Caco-2 (cell line): ENCODE data around the gene AGO3. TPM values are rescaled to one million over a fixed set of nuclear protein-coding genes. Genes with fewer than 3 reads are reported as not detected.

Experiments
- BruUV-seq: library from RNA; stranded (reverse); fragments of 400-500 nt; replicated peaks from 2 replicates; lab custom pipeline; 2021; lab: Mats Ljungman, UMichigan
- CTCF ChIA-PET: fragments of 300-600 bp; sonication (Branson Sonifier 250); formaldehyde crosslinking; loops from one replicate; lab custom pipeline; 2022; ENCODE audit warnings: antibody characterized with exemption; lab: Charles Lee
- POLR2A ChIA-PET: fragments of 300-600 bp; sonication (Branson Sonifier 250); formaldehyde crosslinking; loops from one replicate; lab custom pipeline; 2022; ENCODE audit warnings: antibody characterized with exemption; lab: Charles Lee
- DNase-seq, 2 experiments: peaks; one replicate each; pipeline versions ENCODE4 v3.0.0 to v3.0.0-alpha.2; 2020 to 2022
- H3K27me3 ChIP-seq: replicated peaks from 2 replicates; pipeline ENCODE4 v1.6.0; 2011; ENCODE audit warnings: low read length; ENCODE audit not compliant: control insufficient read depth, insufficient read depth
- H3K36me3 ChIP-seq: 2 replicates; pipeline ENCODE4 v1.5.1; 2011; ENCODE audit warnings: low read length; ENCODE audit not compliant: control insufficient read depth, insufficient read depth
- H3K4me1 ChIP-seq: fragments of 250-450 bp; sonication (Bioruptor Pico); 2 replicates; pipeline ENCODE4 v1.5.1; 2020; ENCODE audit warnings: mild to moderate bottlenecking
- H3K4me3 ChIP-seq: 2 replicates; pipeline ENCODE4 v1.5.1; 2011; ENCODE audit warnings: low read depth, mild to moderate bottlenecking, control low read depth, low read length
- H3K9me3 ChIP-seq: fragments of 250-450 bp; sonication (Bioruptor Pico); 2 replicates; pipeline ENCODE4 v1.5.1; 2020; ENCODE audit warnings: mild to moderate bottlenecking, moderate library complexity
- H3K27ac Mint-ChIP-seq: one replicate; pipeline ENCODE4 v1.8.0; 2022; ENCODE audit warnings: mixed read lengths; ENCODE audit not compliant: unreplicated experiment
- H3K27me3 Mint-ChIP-seq: one replicate; pipeline ENCODE4 v1.8.0; 2022; ENCODE audit warnings: mixed read lengths; ENCODE audit not compliant: insufficient read depth, unreplicated experiment
- H3K36me3 Mint-ChIP-seq: one replicate; pipeline ENCODE4 v1.8.0; 2022; ENCODE audit warnings: mild to moderate bottlenecking, mixed read lengths; ENCODE audit not compliant: insufficient read depth, unreplicated experiment
- H3K4me1 Mint-ChIP-seq: one replicate; pipeline ENCODE4 v1.8.0; 2022; ENCODE audit warnings: low read depth, mixed read lengths; ENCODE audit not compliant: unreplicated experiment
- H3K4me3 Mint-ChIP-seq: one replicate; pipeline ENCODE4 v1.8.0; 2022; ENCODE audit warnings: mild to moderate bottlenecking, moderate library complexity, mixed read lengths; ENCODE audit not compliant: unreplicated experiment
- H3K9me3 Mint-ChIP-seq: one replicate; pipeline ENCODE4 v1.8.0; 2022; ENCODE audit warnings: mixed read lengths; ENCODE audit not compliant: unreplicated experiment
- CTCF ChIP-seq, 2 experiments: fragments of 200-600 bp in 1 of 2; IDR thresholded peaks; 1 replicate in 1 of 2; 2 replicates in 1 of 2; pipeline versions ENCODE4 v1.5.1 to v1.8.0; 2011 to 2022; ENCODE audit warnings: antibody characterized with exemption in 1 of 2, control low read depth in 1 of 2, inconsistent platforms in 1 of 2, low read depth in 1 of 2, low read length in 1 of 2, mild to moderate bottlenecking in 1 of 2, moderate library complexity in 1 of 2; ENCODE audit not compliant: insufficient read depth in 1 of 2, severe bottlenecking in 1 of 2, unreplicated experiment in 1 of 2
- intact Hi-C: fragments of 100-400 bp; cut with micrococcal nuclease; formaldehyde crosslinking; loops from one replicate; pipeline ENCODE4 v1.10.0; 2022; ENCODE audit not compliant: unreplicated experiment
- total RNA-seq: library from RNA; stranded (reverse); gene quantifications from 2 replicates; pipeline ENCODE4 v1.2.3, GENCODE V29; 2022

Gene AGO3
- total RNA-seq, 1 experiment from 2014 or later, result 18.1 TPM

GRCh38 chr1:36085126-36085525 lies 154.2 kb downstream of the AGO3 start:
- Histone ChIP-seq H3K4me3 (no peak overlapping the region), H3K36me3 (no peaks in the 10 kb centered on the region), H3K9me3 (no peaks in the 10 kb centered on the region), H3K27me3 (no peaks in the 10 kb centered on the region), H3K4me1 (0 out of 2 replicates have a peak, but pooled peaks cover 6% of the 10 kb centered on the region)
- intact Hi-C loops, result no loop called here
- no peak for TF ChIP-seq CTCF (IDR thresholded peaks at IDR 0.05; ENCODE audit: insufficient read depth in 1 of 2, low read depth in 1 of 2, low read length in 1 of 2, severe bottlenecking in 1 of 2, unreplicated experiment in 1 of 2)
- H3K27me3 Mint-ChIP-seq, result no peaks in the 10 kb centered on the region
- no peak for DNase-seq
- no peak overlapping the region for H3K27ac Mint-ChIP-seq
- H3K4me3 Mint-ChIP-seq, result no peak overlapping the region
- H3K9me3 Mint-ChIP-seq, result no peaks in the 10 kb centered on the region
- no TSS peak for BruUV-seq
- POLR2A ChIA-PET, result interaction anchor here (0.6 kb wide), 1 partner anchor 155 kb away, joined by 3 read pairs; no protein-coding TSS in a partner anchor
- CTCF ChIA-PET, result interaction anchor here (0.5 to 0.6 kb wide), 2 partner anchors 107 to 397 kb away, joined by 3 to 7 read pairs; partner anchors contain the start of gene CSF3R
- peaks cover 17% of the 10 kb centered on the region for H3K36me3 Mint-ChIP-seq
- H3K4me1 Mint-ChIP-seq, result no peaks in the 10 kb centered on the region

- Mint-ChIP-seq H3K4me1 (no peaks in the 10 kb centered on the region), H3K9me3 (no peaks in the 10 kb centered on the region), H3K27me3 (no peaks in the 10 kb centered on the region), H3K4me3 (no peak overlapping the region), H3K36me3 (peaks cover 17% of the 10 kb centered on the region), H3K27ac (no peak overlapping the region)
- H3K4me1 ChIP-seq, result no peaks in the 10 kb centered on the region
- intact Hi-C loops, result no loop called here
- BruUV-seq, result no TSS peak
- no peak overlapping the region for H3K4me3 ChIP-seq
- H3K27me3 ChIP-seq, result no peaks in the 10 kb centered on the region
- H3K36me3 ChIP-seq, result no peaks in the 10 kb centered on the region
- TF ChIP-seq CTCF (IDR thresholded peaks at IDR 0.05; ENCODE audit: insufficient read depth in 1 of 2, low read depth in 1 of 2, low read length in 1 of 2, severe bottlenecking in 1 of 2, unreplicated experiment in 1 of 2), result no peak
- ChIA-PET POLR2A (no interaction called here), CTCF (interaction anchor here (0.5 kb wide), 1 partner anchor 397 kb away, joined by 3 read pairs; the partner anchor contains the start of gene CSF3R)
- DNase-seq, result no peak
- no peaks in the 10 kb centered on the region for H3K9me3 ChIP-seq
Measured at GRCh38 chr1:36085686-36086526, 155.0 kb downstream of the AGO3 start.

- intact Hi-C loops, result no loop called here
- DNase-seq, result no peak
- Histone ChIP-seq H3K27me3 (no peaks in the 10 kb centered on the region), H3K4me1 (no peaks in the 10 kb centered on the region), H3K36me3 (no peaks in the 10 kb centered on the region), H3K9me3 (no peaks in the 10 kb centered on the region), H3K4me3 (no peak overlapping the region)
- H3K4me1 Mint-ChIP-seq, result no peaks in the 10 kb centered on the region
- no peak overlapping the region for H3K27ac Mint-ChIP-seq
- no peaks in the 10 kb centered on the region for H3K9me3 Mint-ChIP-seq
- ChIA-PET POLR2A (no interaction called here), CTCF (interaction anchor here (0.6 kb wide), 1 partner anchor 21 kb away, joined by 4 read pairs; no protein-coding TSS in a partner anchor)
- no TSS peak for BruUV-seq
- no peaks in the 10 kb centered on the region for H3K27me3 Mint-ChIP-seq
- no peak for TF ChIP-seq CTCF (IDR thresholded peaks at IDR 0.05; ENCODE audit: insufficient read depth in 1 of 2, low read depth in 1 of 2, low read length in 1 of 2, severe bottlenecking in 1 of 2, unreplicated experiment in 1 of 2)
- no peak overlapping the region for H3K4me3 Mint-ChIP-seq
- peaks cover 23% of the 10 kb centered on the region for H3K36me3 Mint-ChIP-seq
Measured at GRCh38 chr1:36086529-36087232, 155.8 kb downstream of the AGO3 start.
